Heart left ventricle (tissue), 16 donors: ENCODE data around the gene FAM163A. TPM values are rescaled to one million over a fixed set of nuclear protein-coding genes. Genes with fewer than 3 reads are reported as not detected.

Experiments used
- ATAC-seq, 4 donors: fragments of 200-7000 bp; cut with Tn5 transposase; one replicate each; pipeline ENCODE4 v1.9.1; 2020 to 2022; ENCODE audit warnings: moderate library complexity in 4 of 4, mild to moderate bottlenecking in 3 of 4, moderate number of reproducible peaks in 1 of 4
- DNase-seq, 5 donors: peaks; one replicate each; pipeline ENCODE4 v3.0.0-alpha.2; 2020
- H3K27ac ChIP-seq, 12 donors: fragments of 200-600 bp; sonication (generic) in 4 of 12; one replicate each; pipeline versions ENCODE4 v1.5.0 to v1.8.0; 2016 to 2022; ENCODE audit warnings: mild to moderate bottlenecking in 2 of 12
- H3K27me3 ChIP-seq, 9 donors: fragments of 200-600 bp; sonication (generic) in 2 of 9; one replicate each; pipeline versions ENCODE4 v1.5.1 to v1.8.0; 2016 to 2022; ENCODE audit warnings: mild to moderate bottlenecking in 3 of 9
- H3K36me3 ChIP-seq, 9 donors: fragments of 200-600 bp; sonication (generic) in 2 of 9; one replicate each; pipeline versions ENCODE4 v1.5.0 to v1.8.0; 2018 to 2022; ENCODE audit warnings: mild to moderate bottlenecking in 2 of 9
- H3K4me1 ChIP-seq, 12 donors: fragments of 200-600 bp; sonication (generic) in 4 of 12; one replicate each; pipeline versions ENCODE4 v1.5.0 to v1.8.0; 2016 to 2022; ENCODE audit warnings: mild to moderate bottlenecking in 3 of 12
- H3K4me3 ChIP-seq, 12 donors: fragments of 200-600 bp; sonication (generic) in 4 of 12; one replicate each; pipeline versions ENCODE4 v1.5.0 to v1.8.0; 2017 to 2022; ENCODE audit warnings: mild to moderate bottlenecking in 9 of 12, moderate library complexity in 4 of 12
- H3K9me3 ChIP-seq, 12 donors: fragments of 200-600 bp; sonication (generic) in 4 of 12; one replicate each; pipeline versions ENCODE4 v1.5.0 to v1.8.0; 2016 to 2022; ENCODE audit warnings: mild to moderate bottlenecking in 1 of 12
- CTCF ChIP-seq, 12 donors: fragments of 200-600 bp; sonication (generic) in 4 of 12; IDR thresholded peaks; one replicate each; pipeline versions ENCODE4 v1.5.0 to v1.8.0; 2018 to 2022; ENCODE audit warnings: antibody characterized with exemption in 12 of 12, mild to moderate bottlenecking in 5 of 12
- POLR2A ChIP-seq, 2 donors: fragments of 450-650 bp; IDR thresholded peaks; one replicate each; pipeline ENCODE4 v1.6.1; 2017; ENCODE audit warnings: antibody characterized with exemption in 2 of 2, mild to moderate bottlenecking in 2 of 2, moderate library complexity in 2 of 2
- WGBS, 4 donors: extraction: QIAGEN DNeasy Blood & Tissue Kit in 2 of 4; methylation state at CpG; one replicate each; pipeline versions ENCODE4 v1.1.5 to v1.1.7; 2013 to 2018; 5-methylcytosine and 5-hydroxymethylcytosine counted together
- intact Hi-C, 10 donors: fragments of 100-400 bp; cut with DNase I; formaldehyde crosslinking; loops; one replicate each; pipeline versions ENCODE4 v1.11.1 to v1.14.2; 2022
- polyA plus RNA-seq, 2 donors: library from polyadenylated mRNA; stranded (reverse); fragments of 200-250 nt; gene quantifications; one replicate each; pipeline ENCODE4 v1.2.3, GENCODE V29; 2013
- total RNA-seq, 9 donors: library from RNA; depleted of rRNA in 2 of 9; stranded (reverse); fragments of >200 nt in 2 of 9; fragmentation: NEBNext Ultra II Directional in 3 of 9; extraction: Animal tissue kit (Norgen Biotek cat#: 25700) in 3 of 9; gene quantifications; one replicate each; pipeline versions ENCODE4 v1.1.0 to v1.2.4, GENCODE V29; 2016 to 2023
- donor health status: ischemic (EF 13 %, LVEDD 7.1; RV severe dilation, severe dysfunction).
- donor health status: healthy with polysubstance abuse.
- donor health status: DM: no; HTN: yes; CAD: no.
- donor health status: DM: no; HTN: no; CAD: no.
- donor health status: ischemic (EF 25% LVEDD 6.9; RV normal size, moderate dysfunction).
- donor health status: ischemic (EF 25% LVEDD 5.7; RV mildly dilated, moderate dysfunction).
- donor health status: healthy.
- donor health status: DM: yes; HTN: yes; CAD: no.
- donor health status: ischemic (EF 35%, LVEDD 5.7; RV mildly dilated, moderate dysfunction).
- donor health status: nonischemic (EF 11% LVEDD 7.7; RV severe dilation, severe dysfunction).
- donor health status: DM: yes; HTN: yes; CAD: no.
- donor health status: PGD.
- donor health status: ischemic (EF 29% LVEDD 5.4; RV normal size, mild dysfunction).
- donor health status: nonischemic (EF 23%, LVEDD 6.1; RV moderate dilation, normal function).

Gene FAM163A
- total and polyA plus RNA-seq, 11 donors, result 0.04 to 0.28 (median 0.16) TPM; not detected in 1

- Histone ChIP-seq H3K36me3 (no peaks in the 10 kb centered on the region), H3K27me3 (peaks cover 0 to 13% (median 0%) of the 10 kb centered on the region in 9 donors), H3K4me1 (no peaks in the 10 kb centered on the region), H3K9me3 (no peaks in the 10 kb centered on the region), H3K4me3 (no peak overlapping the region), H3K27ac (no peak overlapping the region)
- TF ChIP-seq CTCF (IDR thresholded peaks at IDR 0.05) (no peak), POLR2A (IDR thresholded peaks at IDR 0.05) (no peak)
- no peak for DNase-seq
- 83 to 94% (median 92%) methylated on average over 4 of the region's 4 CpGs for whole genome bisulfite sequencing, 4 donors
- ATAC-seq, result no peak
- intact Hi-C loops, result no loop called here
These were observed 11.4 kb upstream of the FAM163A start for GRCh38 chr1:179731643-179732042.

- intact Hi-C loops, result no loop called here
- peak overlapping the region in 2 of 12 donors; percentile 42 to 54 for H3K4me3 ChIP-seq
These were observed 800 bp upstream of the FAM163A start for GRCh38 chr1:179742291-179742690.

GRCh38 chr1:179743679-179744400 is 749 bp downstream of the FAM163A start:
- ATAC-seq (peak in 3 of 4 donors; percentile 45 to 66 (median 46)), DNase-seq (peak in 1 of 5 donors; percentile 25)
- peak overlapping the region in 1 of 12 donors; percentile 6 for H3K27ac ChIP-seq
- peak overlapping the region; percentile 18 to 54 (median 44) for H3K4me3 ChIP-seq
- peaks cover 0 to 7% (median 0%) of the 10 kb centered on the region in 12 donors for H3K9me3 ChIP-seq
- H3K27me3 ChIP-seq, result peaks cover 23 to 81% (median 54%) of the 10 kb centered on the region in 9 donors
- 0 to 2% (median 1%) methylated on average over 31 to 85 of the region's 85 CpGs for WGBS, 4 donors
- TF ChIP-seq POLR2A (IDR thresholded peaks at IDR 0.05) (no peak), CTCF (IDR thresholded peaks at IDR 0.05) (no peak)
- intact Hi-C loops, result no loop called here
- no peaks in the 10 kb centered on the region for H3K36me3 ChIP-seq
- peaks cover 0 to 23% (median 16%) of the 10 kb centered on the region in 12 donors for H3K4me1 ChIP-seq

More at GRCh38 chr1:179742291-179742690, 800 bp upstream of the FAM163A start:
- Histone ChIP-seq H3K4me1 (peaks cover 0 to 23% (median 16%) of the 10 kb centered on the region in 12 donors), H3K27ac (no peak overlapping the region), H3K36me3 (no peaks in the 10 kb centered on the region), H3K9me3 (peaks cover 0 to 7% (median 0%) of the 10 kb centered on the region in 12 donors), H3K27me3 (peaks cover 23 to 88% (median 54%) of the 10 kb centered on the region in 9 donors)
- ATAC-seq (no peak), DNase-seq (no peak)
- TF ChIP-seq POLR2A (IDR thresholded peaks at IDR 0.05) (no peak), CTCF (IDR thresholded peaks at IDR 0.05) (no peak)
- WGBS, 4 donors, result 32 to 34% (median 33%) methylated on average over 10 of the region's 10 CpGs

GRCh38 chr1:179744401-179745130 is 1.5 kb downstream of the FAM163A start:
- H3K27me3 ChIP-seq, result peaks cover 23 to 76% (median 54%) of the 10 kb centered on the region in 9 donors

More at GRCh38 chr1:179744401-179745130, 1.5 kb downstream of the FAM163A start:
- DNase-seq (no peak), ATAC-seq (no peak)
- H3K36me3 ChIP-seq, result no peaks in the 10 kb centered on the region
- intact Hi-C loops, result no loop called here
- H3K4me3 ChIP-seq, result peak overlapping the region in 11 of 12 donors; percentile 18 to 54 (median 44)
- TF ChIP-seq POLR2A (IDR thresholded peaks at IDR 0.05) (no peak), CTCF (IDR thresholded peaks at IDR 0.05) (no peak)
- H3K4me1 ChIP-seq, result peaks cover 0 to 23% (median 16%) of the 10 kb centered on the region in 12 donors
- H3K27ac ChIP-seq, result no peak overlapping the region
- peaks cover 0 to 7% (median 0%) of the 10 kb centered on the region in 12 donors for H3K9me3 ChIP-seq
- WGBS, 4 donors, result 28 to 71% (median 32%) methylated on average over 8 to 37 of the region's 37 CpGs
